GM10248 (cell line): ENCODE results near the gene NDUFA5.
"Not testable (repeated sequence)": the region's sequence is repeated elsewhere in the genome, so short reads cannot be mapped to it uniquely, and the experiment has no call there.

Experiments
- CTCF ChIA-PET: fragments of 300-600 bp; sonication (Branson Sonifier 250); formaldehyde crosslinking; extraction: SDS; loops from one replicate; lab custom pipeline; 2021; ENCODE audit warnings: antibody characterized with exemption; lab: Yijun Ruan, JAX
- POLR2A ChIA-PET: fragments of 350-650 bp; sonication (Branson Sonifier 250); formaldehyde crosslinking; extraction: SDS; loops from one replicate; lab custom pipeline; 2020; ENCODE audit warnings: antibody characterized with exemption; lab: Yijun Ruan, JAX
- DNase-seq: peaks from one replicate; pipeline ENCODE4 v3.0.0; 2012; ENCODE audit errors: extremely low spot score
- CTCF ChIP-seq: IDR thresholded peaks from 2 replicates; pipeline ENCODE4 v1.5.1; 2012; ENCODE audit warnings: mild to moderate bottlenecking, low read depth; ENCODE audit errors: extremely low read depth, missing control alignments, control extremely low read depth

The NDUFA5 gene

GRCh38 chr7:123535517-123535916 lies 22.1 kb downstream of the NDUFA5 start:
- ChIA-PET CTCF (interaction anchor here (1.2 to 2.4 kb wide), 2 partner anchors 14 to 41 kb away, joined by 6 to 8 read pairs; no protein-coding TSS in a partner anchor), POLR2A (no interaction called here)
- no peak for DNase-seq
- no peak for TF ChIP-seq CTCF

GRCh38 chr7:123534383-123535260 lies 23.0 kb downstream of the NDUFA5 start, which contains the start of gene IQUB:
TSS of gene IQUB (minus strand) at chr7:123534595. CDS start at chr7:123512340, 22,255 bp downstream.
- CTCF ChIA-PET, result interaction anchor here (1.1 to 2.4 kb wide), 3 partner anchors 12 to 40 kb away, joined by 3 to 8 read pairs (median 6); no protein-coding TSS in a partner anchor
- no peak for TF ChIP-seq CTCF
- POLR2A ChIA-PET, result no interaction called here
- peak; percentile 95 for DNase-seq

DNA sequence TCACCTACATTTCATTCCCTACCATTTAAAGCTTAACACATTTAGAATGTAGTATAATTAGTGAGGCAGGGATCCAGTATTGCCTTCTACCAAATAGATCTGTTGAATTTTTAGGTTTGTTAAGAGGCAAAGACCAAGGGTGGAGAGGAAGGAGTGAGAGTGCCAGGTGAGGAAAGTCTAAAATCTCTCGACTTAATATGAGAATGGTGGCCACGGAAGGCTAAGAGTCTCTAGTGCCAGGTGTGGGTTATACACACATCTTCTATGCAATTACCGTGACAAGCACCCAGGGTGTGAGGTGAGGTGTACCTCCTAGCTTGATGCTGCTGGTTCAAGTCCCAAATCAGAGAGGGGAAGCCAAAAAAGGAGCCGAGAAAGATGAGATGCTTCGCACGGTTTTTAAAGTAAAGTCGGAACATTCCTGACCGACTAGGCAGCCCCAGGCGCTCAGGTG lies 23.7 kb downstream of the NDUFA5 start:
- ChIA-PET CTCF (interaction anchor here (1.1 to 2.4 kb wide), 2 partner anchors 13 to 16 kb away, joined by 3 to 6 read pairs; no protein-coding TSS in a partner anchor), POLR2A (no interaction called here)
- no peak for DNase-seq
- TF ChIP-seq CTCF, result no peak

- CTCF ChIA-PET, result interaction anchor here (2.4 kb wide), 1 partner anchor 16 kb away, joined by 6 read pairs; no protein-coding TSS in a partner anchor
- no peak for DNase-seq
- TF ChIP-seq CTCF, result no peak
Measured at GRCh38 chr7:123533553-123533917, 24.1 kb downstream of the NDUFA5 start.

GRCh38 chr7:123532788-123533552 lies 24.6 kb downstream of the NDUFA5 start:
- DNase-seq, POLR2A ChIA-PET, CTCF ChIA-PET: not testable (repeated sequence)

More at GRCh38 chr7:123533553-123533917, 24.1 kb downstream of the NDUFA5 start:
- POLR2A ChIA-PET, result no interaction called here

GRCh38 chr7:123532343-123532742 lies 25.3 kb downstream of the NDUFA5 start:
- DNase-seq, POLR2A ChIA-PET, CTCF ChIA-PET: not testable (repeated sequence)

DNA sequence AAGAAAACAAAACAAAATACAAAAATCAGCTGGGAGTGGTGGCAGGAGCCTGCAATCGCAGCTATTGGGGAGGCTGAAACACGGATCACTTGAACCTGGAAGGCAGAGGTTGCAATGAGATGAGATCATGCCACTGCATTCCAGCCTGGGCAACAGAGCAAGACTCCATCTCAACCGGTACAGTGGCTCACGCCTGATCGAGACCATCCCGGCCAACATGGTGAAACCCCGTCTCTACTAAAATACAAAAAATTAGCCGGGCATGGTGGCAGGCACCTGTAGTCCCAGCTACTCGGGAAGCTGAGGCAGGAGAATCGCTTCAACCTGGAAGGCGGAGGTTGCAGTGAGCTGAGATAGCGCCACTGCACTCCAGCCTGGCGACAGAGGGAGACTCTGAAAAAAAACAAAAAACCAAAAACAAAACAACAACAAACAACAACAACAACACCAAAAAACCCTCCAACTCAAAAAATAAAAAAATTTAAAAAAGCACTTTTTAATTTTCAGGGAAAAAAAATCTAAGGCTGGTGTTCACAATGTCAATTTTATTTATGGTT lies 27.5 kb downstream of the NDUFA5 start:
- POLR2A ChIA-PET, DNase-seq: not testable (repeated sequence)
- CTCF ChIA-PET, result interaction anchor here (1.2 kb wide), 1 partner anchor 35 kb away, joined by 4 read pairs; no protein-coding TSS in a partner anchor

DNA sequence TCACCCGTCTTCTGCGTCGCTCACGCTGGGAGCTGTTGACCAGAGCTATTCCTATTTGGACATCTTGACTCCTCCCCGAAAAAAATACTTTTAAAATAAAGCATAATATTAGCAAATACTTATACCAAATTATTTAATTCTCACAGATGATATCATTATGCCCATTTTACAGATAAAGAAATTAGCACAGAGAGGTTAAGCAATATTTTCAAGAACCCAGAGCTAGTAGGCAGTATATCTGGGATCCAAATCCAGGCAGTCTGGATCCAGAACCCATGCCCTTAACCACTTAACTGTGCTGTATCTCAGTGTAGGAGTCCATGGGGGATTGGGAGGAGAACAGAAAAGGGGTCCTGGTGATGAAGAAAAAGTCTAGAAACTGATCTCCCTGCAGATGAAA lies 29.4 kb downstream of the NDUFA5 start:
- peak; percentile 6 for DNase-seq
- no peak for TF ChIP-seq CTCF
- ChIA-PET POLR2A (no interaction called here), CTCF (interaction anchor here (1.0 kb wide), 1 partner anchor 33 kb away, joined by 3 read pairs; no protein-coding TSS in a partner anchor)

- CTCF ChIA-PET, POLR2A ChIA-PET, DNase-seq: not testable (repeated sequence)
Measured at GRCh38 chr7:123527712-123528225, 29.8 kb downstream of the NDUFA5 start.

DNA sequence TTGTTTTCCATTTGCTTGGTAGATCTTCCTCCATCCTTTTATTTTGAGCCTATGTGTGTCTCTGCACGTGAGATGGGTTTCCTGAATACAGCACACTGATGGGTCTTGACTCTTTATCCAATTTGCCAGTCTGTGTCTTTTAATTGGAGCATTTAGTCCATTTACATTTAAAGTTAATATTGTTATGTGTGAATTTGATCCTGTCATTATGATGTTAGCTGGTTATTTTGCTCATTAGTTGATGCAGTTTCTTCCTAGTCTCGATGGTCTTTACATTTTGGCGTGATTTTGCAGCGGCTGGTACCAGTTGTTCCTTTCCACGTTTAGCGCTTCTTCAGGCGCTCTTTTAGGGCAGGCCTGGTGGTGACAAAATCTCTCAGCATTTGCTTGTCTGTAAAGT lies 31.1 kb downstream of the NDUFA5 start:
- POLR2A ChIA-PET, CTCF ChIA-PET, DNase-seq: not testable (repeated sequence)
